Measurements from ENCODE around the gene DAPK1. TPM values are rescaled to one million over a fixed set of nuclear protein-coding genes. Genes with fewer than 3 reads are reported as not detected.

DAPK1 gene
- 49.6 and 55.3 TPM in 2 replicates for total RNA-seq

GRCh38 chr9:87497604-87498045, at the start of gene DAPK1:
Gene DAPK1 (plus strand): TSS chr9:87497867. CDS start chr9:87499078, 1,211 bp downstream.

DNA sequence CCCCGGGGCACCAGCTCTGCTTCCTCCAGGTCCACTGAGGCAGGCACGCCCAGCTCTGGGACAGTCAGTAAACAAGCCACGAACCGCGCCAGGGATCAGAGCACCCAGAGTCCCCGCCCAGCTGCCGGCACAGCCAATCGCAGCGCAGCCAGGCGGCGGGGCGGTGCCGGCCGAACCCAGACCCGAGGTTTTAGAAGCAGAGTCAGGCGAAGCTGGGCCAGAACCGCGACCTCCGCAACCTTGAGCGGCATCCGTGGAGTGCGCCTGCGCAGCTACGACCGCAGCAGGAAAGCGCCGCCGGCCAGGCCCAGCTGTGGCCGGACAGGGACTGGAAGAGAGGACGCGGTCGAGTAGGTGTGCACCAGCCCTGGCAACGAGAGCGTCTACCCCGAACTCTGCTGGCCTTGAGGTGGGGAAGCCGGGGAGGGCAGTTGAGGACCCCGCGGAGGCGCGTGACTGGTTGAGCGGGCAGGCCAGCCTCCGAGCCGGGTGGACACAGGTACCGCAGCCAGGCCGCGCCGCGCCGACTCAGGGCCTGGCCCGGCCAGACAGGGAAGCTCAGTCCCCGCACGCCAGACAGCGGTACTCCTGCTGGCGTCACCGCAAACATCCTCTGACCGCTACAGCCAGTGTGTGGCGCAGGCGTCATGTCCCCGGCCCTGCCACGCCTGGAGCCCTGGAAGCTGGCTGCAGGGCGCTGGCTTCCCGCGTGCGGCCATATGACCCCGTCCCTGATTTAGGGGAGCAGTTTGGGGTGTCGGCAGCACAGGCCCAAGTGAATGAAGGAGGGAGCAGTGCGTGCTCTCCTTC, 228.4 kb downstream of the DAPK1 start, which contains the start of gene CTSL:
Gene CTSL, plus strand, starts transcription at position 220 of the 810 bp plus-strand sequence. CDS start 1,485 bp downstream, outside the sequence.

Small RNA genes lying within 50 kb of the gene (small RNA-seq; reads per million reads assigned to genes)
- 0.42 reads per million, percentile 24 among the genes with 10 or more reads in this experiment for gene AL161787.1

Other genes starting within 250 kb of the DAPK1 start
- gene CTSL, start 228.3 kb downstream of the DAPK1 start, total RNA-seq = 66.3 and 99.1 TPM in 2 replicates

Measured in vein endothelial cell (primary cell).